Neural cell (in vitro differentiated cells): ENCODE data around the gene TLX1.
A peak's percentile ranks its signal among the peaks of the same experiment; 100 is the strongest.

Source experiments
- CTCF ChIP-seq: fragments of 450-650 bp; IDR thresholded peaks from 2 replicates; pipeline ENCODE4 v1.5.1; 2014; ENCODE audit warnings: antibody characterized with exemption, mild to moderate bottlenecking, moderate library complexity; ENCODE audit not compliant: poor library complexity, severe bottlenecking
- EP300 ChIP-seq: fragments of 450-650 bp; conservative IDR thresholded peaks from 2 replicates; pipeline ENCODE4 v1.6.1; 2014; ENCODE audit warnings: antibody characterized with exemption, mild to moderate bottlenecking, moderate library complexity; ENCODE audit not compliant: poor library complexity, severe bottlenecking
- EZH2 ChIP-seq: fragments of 200-600, 300-800 bp; shearing (Covaris generic), sonication (generic); IDR thresholded peaks from 2 replicates; pipeline ENCODE4 v1.6.1; 2014; ENCODE audit warnings: antibody characterized with exemption, low read length, borderline replicate concordance, mild to moderate bottlenecking; ENCODE audit not compliant: insufficient read depth, poor library complexity, severe bottlenecking
- POLR2AphosphoS5 ChIP-seq: IDR thresholded peaks from 2 replicates; pipeline ENCODE4 v1.6.1; 2012
- RAD21 ChIP-seq: fragments of 450-650 bp; conservative IDR thresholded peaks from 2 replicates; pipeline ENCODE4 v1.6.1; 2014; ENCODE audit warnings: antibody characterized with exemption, mild to moderate bottlenecking, moderate library complexity
- REST ChIP-seq: IDR thresholded peaks from 2 replicates; pipeline ENCODE4 v1.6.1; 2012; ENCODE audit warnings: borderline replicate concordance

DNA sequence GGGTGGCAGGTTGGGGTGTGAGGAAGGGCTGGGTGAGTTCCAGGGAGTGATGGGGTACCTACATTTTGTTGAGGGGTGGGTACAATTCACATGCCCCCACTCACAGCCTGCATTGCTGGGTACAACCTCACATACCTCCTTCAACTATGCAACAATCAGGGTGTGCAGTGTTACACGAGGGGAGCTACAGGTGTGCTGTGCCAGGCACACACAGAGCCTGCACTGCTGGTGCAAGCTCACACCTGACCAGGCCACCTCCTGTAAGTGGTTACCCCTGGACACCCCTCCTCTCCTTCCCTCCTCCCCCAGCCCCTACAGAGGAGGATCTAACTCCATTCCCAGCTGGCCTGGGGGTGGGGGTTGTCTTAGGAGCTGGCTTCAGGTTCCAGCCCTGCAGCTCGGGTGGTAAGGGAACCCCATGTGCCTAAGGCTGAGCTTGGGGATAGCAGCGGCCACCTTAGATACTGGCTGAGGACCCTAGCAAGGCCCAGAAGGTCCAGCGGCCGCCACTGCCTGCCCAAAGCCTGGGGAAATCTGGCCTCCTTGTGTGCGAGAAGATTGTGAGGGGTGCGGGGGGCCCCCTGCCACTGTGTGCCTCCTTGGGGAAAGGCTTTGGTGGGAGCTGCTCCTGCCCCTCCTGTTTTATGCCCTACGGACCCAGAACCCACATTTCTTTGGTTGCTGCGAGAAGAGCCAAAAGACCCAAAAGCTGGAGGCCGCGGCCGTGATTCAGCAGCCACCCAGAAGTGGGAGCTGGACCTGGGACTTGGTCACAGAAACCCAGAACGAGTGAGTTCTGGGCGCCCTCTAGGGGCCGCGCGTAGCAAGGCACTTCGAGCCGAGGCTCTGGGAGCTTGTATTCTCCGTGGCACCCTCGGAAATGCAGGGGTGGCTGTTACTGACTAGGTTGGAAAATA, 10.8 kb downstream of the TLX1 start:
- TF ChIP-seq CTCF (peak; percentile 95), EZH2 (no peak), EP300 (no peak), POLR2AphosphoS5 (no peak), RAD21 (peak; percentile 88), REST (no peak)
